ENCODE results near the gene SF3A1.
A peak's percentile ranks its signal among the peaks of the same experiment; 100 is the strongest.
"Not testable (repeated sequence)": the region's sequence is repeated elsewhere in the genome, so short reads cannot be mapped to it uniquely, and the experiment has no call there.

The SF3A1 gene, protein sequence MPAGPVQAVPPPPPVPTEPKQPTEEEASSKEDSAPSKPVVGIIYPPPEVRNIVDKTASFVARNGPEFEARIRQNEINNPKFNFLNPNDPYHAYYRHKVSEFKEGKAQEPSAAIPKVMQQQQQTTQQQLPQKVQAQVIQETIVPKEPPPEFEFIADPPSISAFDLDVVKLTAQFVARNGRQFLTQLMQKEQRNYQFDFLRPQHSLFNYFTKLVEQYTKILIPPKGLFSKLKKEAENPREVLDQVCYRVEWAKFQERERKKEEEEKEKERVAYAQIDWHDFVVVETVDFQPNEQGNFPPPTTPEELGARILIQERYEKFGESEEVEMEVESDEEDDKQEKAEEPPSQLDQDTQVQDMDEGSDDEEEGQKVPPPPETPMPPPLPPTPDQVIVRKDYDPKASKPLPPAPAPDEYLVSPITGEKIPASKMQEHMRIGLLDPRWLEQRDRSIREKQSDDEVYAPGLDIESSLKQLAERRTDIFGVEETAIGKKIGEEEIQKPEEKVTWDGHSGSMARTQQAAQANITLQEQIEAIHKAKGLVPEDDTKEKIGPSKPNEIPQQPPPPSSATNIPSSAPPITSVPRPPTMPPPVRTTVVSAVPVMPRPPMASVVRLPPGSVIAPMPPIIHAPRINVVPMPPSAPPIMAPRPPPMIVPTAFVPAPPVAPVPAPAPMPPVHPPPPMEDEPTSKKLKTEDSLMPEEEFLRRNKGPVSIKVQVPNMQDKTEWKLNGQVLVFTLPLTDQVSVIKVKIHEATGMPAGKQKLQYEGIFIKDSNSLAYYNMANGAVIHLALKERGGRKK
- total RNA-seq = 139 to 173 reads per million in 2 donors

DNA sequence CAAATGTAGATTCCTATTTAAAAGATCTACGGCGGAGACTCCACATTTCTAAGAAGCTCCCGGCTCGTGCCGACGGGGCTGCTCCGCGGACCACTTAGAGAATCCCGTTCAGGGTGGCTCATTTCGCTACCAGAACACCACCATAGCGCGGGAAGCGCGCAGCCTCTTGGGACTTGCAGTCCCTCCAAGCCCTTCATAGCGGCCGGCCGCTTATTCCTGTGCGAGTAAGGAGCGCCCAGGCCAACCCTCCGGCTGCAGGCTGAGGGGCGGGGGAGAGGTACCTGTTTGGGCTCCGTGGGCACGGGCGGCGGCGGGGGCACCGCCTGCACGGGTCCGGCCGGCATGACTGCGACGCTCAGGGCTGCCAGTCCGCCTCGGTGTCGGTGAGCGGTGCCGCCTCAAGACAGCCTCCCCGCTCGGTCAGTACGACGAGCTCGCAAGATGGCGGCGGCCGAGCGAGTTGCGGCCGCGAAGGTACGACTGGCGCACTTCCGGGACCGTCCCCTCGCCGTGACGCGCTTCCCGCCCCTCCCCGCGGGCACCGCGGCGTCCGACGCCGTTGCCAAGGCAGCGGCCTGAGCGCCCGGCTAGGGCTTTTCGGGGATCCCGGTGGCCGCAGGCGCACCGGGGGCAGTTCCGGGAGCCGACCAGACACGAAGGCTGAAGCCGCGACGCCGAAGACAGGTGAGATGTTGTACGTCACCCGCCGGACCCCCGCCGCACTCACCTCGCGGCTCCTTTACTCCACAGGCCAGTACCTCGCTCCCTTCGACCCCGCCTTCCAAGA is at the start of gene SF3A1, which contains the start of gene CCDC157:
Gene SF3A1, minus strand, starts transcription at position 446 of the 787 bp plus-strand sequence. Its CDS starts 102 bp downstream, at position 344.
Gene CCDC157, plus strand, starts transcription at position 559 of the 787 bp plus-strand sequence. CDS start 8,994 bp downstream, outside the sequence.
- peak; percentile 72 to 95 (median 81) for DNase-seq

DNA sequence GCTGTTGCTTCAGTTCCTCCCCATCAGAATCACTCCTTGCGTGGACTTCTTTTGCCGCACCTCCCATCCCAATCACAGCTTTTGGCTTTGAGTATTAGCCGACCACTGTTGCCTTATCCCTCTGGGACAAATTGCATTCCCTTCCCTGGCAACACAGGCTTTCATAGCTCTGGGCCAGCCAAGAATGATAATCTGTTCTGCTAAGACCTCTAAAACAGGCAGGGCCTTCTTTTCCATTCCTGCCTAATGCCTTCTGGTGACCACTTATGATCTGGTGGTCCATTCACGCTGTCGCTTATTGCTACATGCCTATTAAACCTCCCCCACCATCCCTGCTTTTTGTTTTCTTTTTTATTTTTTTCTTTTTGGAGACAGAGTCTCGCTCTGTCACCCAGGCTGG is 49.7 kb upstream of the SF3A1 start:
- no peak for DNase-seq

DNA sequence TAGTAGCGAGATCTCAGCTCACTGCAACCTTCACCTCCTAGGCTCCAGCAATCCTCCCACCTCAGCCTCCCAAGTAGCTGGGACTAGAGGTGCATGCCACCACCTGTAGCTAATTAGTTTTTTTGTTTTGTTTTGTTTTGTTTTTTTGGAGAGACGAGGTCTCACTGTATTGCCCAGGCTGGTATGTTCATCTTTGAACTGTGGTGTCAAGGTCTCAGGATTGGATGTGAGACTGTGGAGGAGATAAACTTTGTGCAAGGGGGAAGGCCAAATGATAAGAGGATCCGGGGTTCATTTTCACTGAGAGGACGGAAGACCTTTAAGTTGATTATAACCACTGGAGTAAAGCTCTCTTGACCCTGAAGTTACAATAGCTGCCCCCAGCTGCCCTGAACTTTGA is 49.0 kb upstream of the SF3A1 start:
- DNase-seq = no peak

DNA sequence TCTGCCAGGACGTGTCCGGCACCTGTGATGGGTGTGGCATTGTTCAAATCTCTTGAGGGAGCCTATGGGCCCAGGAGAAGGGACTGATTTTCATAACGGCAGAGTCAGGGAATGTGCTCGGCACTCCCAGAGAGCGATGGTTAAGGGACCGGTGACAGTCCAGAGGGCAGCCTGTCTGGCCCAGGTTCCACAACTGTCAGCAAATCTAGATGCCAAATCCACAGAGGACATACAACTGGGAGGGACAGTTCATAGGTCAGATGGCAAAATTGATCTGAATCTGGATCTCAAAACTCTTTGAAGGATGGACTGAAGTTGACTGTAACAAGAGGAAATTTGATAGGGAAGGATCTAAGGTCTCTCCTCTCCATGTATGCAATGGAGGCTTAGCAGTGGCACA is 47.6 kb upstream of the SF3A1 start:
- no peak for DNase-seq

DNA sequence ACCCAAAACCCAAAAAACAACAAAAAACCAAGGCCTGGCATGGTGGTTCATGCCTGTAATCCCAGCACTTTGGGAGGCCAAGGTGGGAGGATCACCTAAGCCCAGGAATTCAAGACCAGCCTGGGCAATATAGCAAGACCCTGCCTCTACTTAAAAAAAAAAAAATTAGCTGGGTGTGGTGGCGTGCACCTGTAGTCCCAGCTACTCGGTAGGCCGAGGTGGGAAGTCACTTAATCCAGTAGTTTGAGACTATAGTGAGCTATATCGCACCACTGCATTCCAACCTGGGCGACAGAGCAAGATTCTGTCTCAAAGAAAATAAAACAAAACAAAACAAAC is 46.0 kb upstream of the SF3A1 start:
- not testable (repeated sequence) for DNase-seq

DNA sequence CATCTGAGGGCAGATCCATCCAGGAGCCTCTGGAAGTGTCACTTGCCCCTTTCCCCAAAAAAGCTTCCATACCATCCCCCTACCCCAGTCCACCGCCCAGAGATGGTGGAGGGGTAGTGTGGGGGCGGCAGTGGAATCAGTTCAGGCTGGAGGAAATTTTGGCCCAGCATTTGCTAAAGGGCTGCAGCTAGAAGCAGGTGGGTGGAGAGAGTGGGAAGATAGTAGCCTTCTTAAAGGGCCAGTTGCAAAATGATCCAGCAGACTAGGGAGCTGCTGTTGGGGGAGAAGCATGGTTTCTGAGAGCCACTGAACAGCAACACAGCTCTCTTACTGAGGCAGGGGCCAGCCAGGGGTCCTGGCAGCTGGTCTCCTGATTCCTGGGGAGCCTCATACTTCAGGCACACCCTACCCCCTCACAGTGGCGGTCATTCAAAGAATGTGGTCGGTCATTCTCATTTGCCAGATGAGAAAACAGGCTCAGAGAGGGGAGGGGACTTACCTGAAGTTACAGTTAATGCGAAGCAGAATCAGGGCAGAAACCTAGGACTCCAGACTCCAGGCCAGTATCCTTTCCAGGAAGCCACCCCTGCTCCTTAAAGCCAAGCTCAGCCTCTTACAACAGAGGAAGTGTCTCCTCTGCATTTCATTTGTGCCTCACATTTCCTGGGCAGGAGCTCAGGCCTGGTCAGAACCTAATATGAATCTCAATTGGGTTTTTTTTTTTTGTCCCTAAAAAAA is 45.5 kb upstream of the SF3A1 start:
- DNase-seq = no peak

DNA sequence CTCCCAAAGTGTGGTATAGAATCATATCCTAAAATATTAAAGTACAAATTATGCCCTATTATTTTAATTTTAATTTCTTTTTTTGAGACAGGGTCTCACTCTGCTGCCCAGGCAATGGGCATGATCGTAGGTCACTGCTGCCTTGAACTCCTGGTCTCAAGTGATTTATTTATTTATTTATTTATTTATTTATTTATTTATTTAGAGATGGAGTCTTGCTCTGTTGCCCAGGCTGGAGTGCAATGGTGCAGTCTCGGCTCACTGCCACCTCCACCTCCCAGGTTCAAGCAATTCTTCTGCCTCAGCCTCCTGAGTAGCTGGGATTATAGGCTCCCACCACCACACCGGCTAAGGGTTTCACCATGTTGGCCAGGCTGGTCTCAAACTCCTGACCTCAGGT is 44.3 kb upstream of the SF3A1 start:
- not testable (repeated sequence) for DNase-seq

DNA sequence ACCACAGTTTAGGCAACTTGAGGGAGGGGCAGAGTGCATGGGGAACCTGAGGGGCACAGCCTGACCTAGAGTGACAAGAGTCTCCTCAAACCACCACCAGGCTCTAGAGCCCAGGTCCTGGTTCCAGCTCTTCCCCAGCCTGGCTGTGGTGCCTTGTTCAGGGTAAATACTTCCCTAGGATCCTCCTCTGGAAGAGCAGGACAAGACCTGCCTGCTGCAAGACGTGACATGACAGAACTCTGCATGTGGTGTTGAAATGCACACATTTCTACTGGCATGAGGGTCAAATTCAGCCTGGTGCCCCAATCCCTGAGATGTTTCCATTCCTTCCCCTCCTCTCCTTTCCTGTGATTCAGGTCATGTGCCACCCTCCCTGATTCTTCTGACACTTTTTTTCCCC is 43.5 kb upstream of the SF3A1 start:
- no peak for DNase-seq

DNA sequence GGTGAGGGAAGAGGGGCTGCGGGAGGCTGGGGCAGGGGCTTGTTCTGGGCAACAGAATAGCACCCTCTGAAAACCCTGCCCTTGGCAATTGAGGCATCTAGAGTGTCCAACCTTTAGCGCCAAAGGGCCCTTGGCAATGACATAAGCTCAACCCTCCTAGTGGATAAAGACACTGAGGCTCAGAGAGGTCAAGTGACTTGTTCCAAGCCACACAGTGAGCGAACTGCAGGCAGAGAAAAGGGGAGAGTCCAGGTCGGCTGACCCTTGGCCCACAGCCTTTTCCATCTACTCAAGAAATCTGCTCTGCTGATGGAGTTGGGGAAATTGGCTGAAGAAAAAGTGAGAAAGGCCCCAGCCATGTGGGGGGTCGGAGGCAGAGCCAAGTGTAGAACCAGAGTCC is 43.0 kb upstream of the SF3A1 start:
- DNase-seq = no peak

DNA sequence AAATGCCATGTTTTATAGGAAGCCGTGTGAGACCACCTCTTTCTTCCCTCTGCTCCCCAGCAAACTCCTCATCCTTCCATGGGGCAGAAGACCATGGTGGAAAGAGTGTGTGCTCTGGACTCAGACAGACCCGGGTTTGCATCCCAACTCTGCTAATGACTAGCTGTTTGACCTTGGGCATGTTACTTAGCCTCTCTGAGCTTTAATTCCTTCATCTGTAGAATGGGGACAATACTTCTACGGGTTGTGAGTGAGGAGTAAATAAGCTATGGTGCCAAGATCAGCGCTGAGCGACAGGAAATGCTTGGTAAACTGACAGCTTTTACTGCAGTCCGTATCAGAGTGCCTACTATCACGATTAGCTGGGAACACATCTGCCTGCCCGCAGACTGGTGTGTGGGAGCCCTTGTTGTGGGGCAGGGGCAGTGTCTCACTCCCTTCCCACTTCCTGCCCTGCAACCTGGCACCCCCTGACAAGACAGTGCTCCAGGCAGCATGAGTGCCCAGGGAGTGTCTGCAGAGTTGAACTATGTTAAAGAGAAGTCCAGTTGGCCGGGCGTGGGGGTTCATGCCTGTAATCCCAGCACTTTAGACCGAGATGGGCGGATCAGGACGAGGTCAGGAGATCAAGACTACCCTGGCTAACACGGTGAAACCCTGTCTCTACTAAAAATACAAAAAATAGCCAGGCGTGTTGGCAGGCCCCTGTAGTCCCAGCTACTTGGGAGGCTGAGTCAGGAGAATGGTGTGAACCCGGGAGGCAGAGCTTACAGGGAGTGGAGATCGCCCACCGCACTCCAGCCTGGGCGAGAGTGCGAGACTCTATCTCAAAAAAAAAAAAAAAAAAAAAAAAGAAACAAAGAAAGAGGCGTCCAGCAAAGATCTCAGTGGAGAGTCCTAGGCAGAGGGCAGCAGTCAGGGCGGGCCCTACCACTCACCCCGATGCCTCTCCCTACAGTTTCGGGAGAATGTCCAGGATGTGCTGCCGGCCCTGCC is 42.3 kb upstream of the SF3A1 start:
- DNase-seq = peak in 1 of 5 experiments; percentile 42

DNA sequence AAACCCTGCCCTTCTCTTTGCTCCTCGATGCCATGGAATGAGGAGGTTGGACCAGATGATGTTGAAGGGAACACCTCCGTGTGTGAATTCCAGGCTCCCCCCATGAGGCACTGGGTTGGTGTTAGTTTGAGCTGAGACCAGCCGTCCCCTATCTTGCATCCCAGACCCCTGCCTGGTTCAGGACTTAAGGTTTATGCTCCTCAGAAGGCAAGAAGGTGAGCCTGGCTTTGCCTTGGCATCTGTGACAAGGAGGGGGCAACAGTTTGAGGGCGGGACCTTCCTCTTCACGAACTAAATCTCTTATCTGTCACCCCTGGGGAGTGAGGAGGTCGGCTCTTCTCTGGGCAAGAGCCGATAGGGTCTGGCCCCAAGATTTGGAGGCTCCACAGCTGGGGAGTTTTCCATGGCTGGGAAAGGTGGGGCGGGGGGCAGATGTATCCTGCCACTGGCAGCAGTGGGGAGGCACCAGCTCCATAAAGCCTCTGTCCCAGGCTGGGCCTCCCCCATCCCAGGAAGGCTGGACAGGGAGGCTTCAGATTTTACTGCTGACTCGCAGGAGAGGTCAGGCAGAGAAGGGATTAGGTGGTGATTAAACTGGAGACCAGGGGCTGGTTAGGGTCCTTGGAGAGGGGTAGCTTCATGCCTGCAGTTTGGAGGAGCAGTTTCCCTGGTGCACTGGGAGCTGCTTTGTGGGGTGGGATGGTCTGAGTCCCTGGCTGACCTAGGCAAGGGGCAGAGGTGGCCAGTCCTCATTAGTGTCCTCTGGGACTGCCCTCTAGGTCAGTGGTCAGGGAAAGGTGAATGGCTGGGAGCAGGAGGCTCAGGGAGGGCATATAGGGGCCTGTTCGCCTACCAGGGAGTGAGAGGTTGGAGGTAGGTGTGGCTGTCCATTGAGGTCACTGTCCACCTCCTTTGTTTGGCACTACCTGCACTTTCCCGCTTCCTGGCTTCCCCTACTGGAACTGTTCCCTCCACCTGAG is 41.3 kb upstream of the SF3A1 start:
- no peak for DNase-seq

DNA sequence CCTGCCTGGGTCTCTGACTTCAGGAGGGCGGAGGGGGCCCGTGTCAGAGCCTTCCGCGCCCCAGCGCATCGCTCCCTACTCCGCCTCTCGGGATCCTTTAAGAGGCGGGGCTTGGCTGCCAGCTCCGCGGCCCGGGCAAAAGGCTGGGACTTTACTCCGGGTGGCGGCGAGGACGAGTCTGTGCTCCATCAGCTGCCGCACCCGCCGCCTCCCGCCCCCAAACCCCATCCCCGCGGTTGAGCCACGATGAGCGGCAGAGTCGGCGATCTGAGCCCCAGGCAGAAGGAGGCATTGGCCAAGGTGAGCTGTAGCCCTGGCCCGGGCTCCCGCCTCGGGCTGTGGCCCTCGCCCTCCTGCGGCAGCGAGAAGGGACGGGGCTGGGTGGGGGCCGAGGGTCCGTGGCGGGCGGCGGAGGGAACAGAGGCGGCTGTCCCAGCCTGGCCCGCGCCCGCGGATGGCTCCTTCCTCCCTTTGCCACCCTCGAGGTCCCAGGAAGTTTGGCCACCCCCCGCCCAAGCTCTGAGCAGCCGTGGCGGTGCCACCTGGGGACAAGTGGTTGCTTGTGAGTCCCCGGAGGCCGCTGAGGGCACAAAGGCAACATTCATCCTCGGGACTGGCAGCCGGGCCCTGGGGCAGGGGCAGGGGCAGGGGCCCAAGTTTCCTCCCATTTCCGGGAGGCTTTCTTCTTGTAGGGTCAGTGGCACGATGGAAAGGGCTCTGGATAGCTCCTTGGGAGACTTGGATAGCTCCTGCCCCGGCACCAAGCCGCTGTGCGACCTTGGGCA is 40.4 kb upstream of the SF3A1 start, which contains the start of gene SEC14L2:
Gene SEC14L2, plus strand, starts transcription at position 148 of the 785 bp plus-strand sequence. Its CDS starts 99 bp downstream, at position 247.
- peak; percentile 25 to 65 (median 50) for DNase-seq

DNA sequence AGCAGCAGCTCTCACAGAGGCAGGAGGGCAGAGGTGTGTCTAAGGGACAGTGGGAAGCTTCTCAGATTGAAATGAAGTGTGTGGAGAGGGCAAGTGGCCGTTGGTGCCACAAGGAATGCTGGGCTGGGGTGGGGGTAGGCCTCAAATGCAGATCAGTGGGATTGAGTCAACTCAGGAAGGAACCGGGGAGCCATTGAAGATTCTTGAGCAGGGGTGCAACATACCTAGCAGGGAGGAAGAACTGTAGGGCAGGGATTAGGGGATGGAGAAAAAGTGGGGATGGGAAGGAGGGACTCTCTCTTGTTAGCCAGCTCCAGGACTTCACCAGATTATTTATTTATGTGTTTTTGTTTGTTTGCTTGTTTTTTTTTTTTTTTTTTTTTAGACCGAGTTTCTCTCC is 37.2 kb upstream of the SF3A1 start:
- no peak for DNase-seq

DNA sequence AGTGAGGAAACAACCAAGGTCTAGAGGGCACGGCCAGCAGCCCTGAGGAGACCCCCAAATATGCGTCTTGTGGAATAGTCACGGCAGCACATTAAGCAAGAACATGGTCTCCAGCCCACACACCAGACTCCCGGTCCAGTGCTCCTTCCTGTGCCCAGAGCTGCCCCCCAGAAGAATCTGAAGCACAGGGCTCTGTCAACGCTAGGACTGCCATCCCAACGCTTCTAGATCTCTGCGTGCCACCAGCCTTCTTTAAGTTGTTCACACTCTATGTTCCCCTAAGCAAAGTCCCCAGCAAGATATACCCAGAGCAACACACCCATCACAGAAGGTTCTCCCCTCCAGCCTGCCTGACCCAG is 36.6 kb upstream of the SF3A1 start:
- no peak for DNase-seq

DNA sequence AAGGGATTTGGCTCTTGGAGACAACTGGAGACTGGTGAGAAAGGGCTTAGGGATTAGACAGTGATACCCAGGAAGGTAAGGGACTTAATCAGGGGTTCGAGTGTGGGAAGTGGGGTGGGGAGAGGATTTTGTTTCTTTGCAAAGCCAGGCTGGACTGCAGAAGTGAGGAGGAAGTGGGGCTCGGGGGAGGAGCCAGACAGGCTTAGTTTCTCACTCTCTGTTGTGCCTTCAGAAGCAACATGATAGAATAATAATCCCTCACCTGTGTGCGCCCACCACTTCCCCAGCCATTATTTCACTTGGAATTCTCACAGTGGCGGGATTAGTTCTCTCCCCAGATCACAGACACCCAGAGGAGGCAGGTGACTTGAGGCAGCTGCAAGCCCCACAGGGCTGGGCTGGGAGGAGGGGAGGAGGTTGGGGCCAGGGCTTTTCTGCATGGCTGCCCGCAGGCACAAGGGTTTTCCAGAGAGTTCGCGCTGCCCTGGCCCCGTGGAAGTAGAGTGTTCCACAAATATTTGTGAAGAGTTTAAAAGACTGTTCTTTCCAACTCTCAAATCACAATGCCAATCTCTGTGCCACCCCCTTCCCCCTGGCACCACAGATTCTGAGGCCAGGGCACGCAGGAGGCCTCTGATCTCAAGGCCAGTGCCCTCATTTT is 36.1 kb upstream of the SF3A1 start:
- DNase-seq = no peak

DNA sequence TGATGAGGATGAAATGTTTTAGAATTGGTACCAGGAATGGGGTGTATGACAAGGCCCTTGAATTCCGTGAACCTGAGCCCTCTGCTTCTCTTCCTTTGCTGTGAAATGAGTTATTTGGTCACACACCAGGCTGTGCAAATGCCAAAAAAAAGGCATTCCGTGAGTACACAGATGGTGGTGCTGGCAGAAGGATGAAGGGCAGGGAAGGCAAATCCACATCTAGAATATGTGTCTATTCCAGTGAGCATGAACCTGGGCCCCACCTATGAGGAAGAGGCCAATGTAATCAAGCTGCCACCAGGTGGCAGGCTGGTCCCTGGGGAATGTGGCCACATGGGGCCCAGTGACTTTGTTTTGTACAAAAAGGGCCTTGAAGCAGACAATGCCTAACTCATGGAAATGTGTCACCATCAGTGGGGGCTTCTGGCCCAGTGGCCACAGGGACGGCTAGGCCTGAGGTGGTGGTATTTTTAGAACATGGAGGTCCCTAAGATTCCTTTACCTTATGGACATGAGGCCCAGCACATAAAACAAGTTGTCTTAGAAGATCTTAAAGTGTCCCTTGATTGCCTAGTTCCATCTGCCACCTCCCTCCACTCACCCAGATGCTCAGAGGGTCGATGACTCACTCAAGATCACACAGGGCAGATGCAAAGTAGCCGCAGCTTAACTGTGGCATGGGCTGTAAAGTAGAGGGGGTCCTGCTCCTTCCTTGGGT is 34.4 kb upstream of the SF3A1 start:
- DNase-seq = peak; percentile 47 to 84 (median 67)

Data from T-helper 2 cell (primary cell).